ENCODE measurements around the gene MSI2. TPM values are rescaled to one million over a fixed set of nuclear protein-coding genes. Genes with fewer than 3 reads are reported as not detected.

MSI2 gene
- total and polyA plus RNA-seq, 2 donors (not counting 3 experiments of a cell fraction or from before 2014, with no cell fraction given), result 20.9 to 59.3 TPM

- no TSS peak for BruUV-seq (replicated peaks)
- Histone ChIP-seq H3K27ac (ENCODE audit: insufficient read depth, low read depth, low read length) (no peak overlapping the region), H2AFZ (ENCODE audit: low read depth, low read length) (no peak overlapping the region), H3K27me3 (ENCODE audit: control insufficient read depth in 2 of 2, insufficient read depth in 2 of 2, low read length in 2 of 2) (peaks cover 0 to 6% of the 10 kb centered on the region in 2 experiments), H3K9ac (replicated peaks; ENCODE audit: extremely low read depth, insufficient read depth, low read length) (no peak overlapping the region), H3K4me2 (ENCODE audit: insufficient read depth, low read length) (no peak overlapping the region), H3K9me1 (replicated peaks; ENCODE audit: control insufficient read depth, extremely low read depth, insufficient read depth, low read length) (no peaks in the 10 kb centered on the region), H3K4me1 (ENCODE audit: control insufficient read depth, extremely low read depth, insufficient read depth, low read length) (no peaks in the 10 kb centered on the region), H3K9me3 (replicated peaks; ENCODE audit: control insufficient read depth, insufficient read depth, low read length) (no peaks in the 10 kb centered on the region), H4K20me1 (replicated peaks; ENCODE audit: control insufficient read depth, extremely low read depth, insufficient read depth, low read length) (no peaks in the 10 kb centered on the region), H3K79me2 (ENCODE audit: control insufficient read depth, insufficient read depth, low read length) (no peaks in the 10 kb centered on the region), H3K4me3 (replicated peaks in 1 of 3; ENCODE audit: insufficient read depth in 1 of 3, low read depth in 1 of 3, low read length in 3 of 3) (no peak overlapping the region), H3K36me3 (ENCODE audit: control insufficient read depth in 2 of 2, extremely low read depth in 1 of 2, insufficient read depth in 2 of 2, low read length in 2 of 2) (no peaks in the 10 kb centered on the region)
- dilution Hi-C loops (cut with MboI; ENCODE audit: extremely low pct_ligation_motif_present, low sequenced_read_pairs) (no loop called here), intact Hi-C loops (cut with micrococcal nuclease) (no loop called here)
- CTCF ChIA-PET, result interaction anchor here (1.2 kb wide), 1 partner anchor 135 kb away, joined by 3 read pairs; no protein-coding TSS in a partner anchor
- TF ChIP-seq FOS (IDR thresholded peaks at IDR 0.05; ENCODE audit: borderline replicate concordance, insufficient read depth, low read length) (no peak), GATA2 (IDR thresholded peaks at IDR 0.05; ENCODE audit: insufficient read depth, insufficient read length, low read depth, low read length) (no peak), JUN (IDR thresholded peaks at IDR 0.05; ENCODE audit: borderline replicate concordance, insufficient read depth, insufficient read length, low read depth) (no peak), MAX (IDR thresholded peaks at IDR 0.05; ENCODE audit: insufficient read depth, insufficient read length) (no peak), CTCF (IDR thresholded peaks at IDR 0.05; ENCODE audit: extremely low read depth in 1 of 2, insufficient read depth in 1 of 2, low read depth in 1 of 2, low read length in 2 of 2) (no peak), EZH2 (IDR thresholded peaks at IDR 0.05; ENCODE audit: borderline replicate concordance, low read depth, low read length, severe bottlenecking) (no peak), POLR2AphosphoS5 (IDR thresholded peaks at IDR 0.05; ENCODE audit: insufficient read depth, low read depth, low read length) (no peak), MYC (IDR thresholded peaks at IDR 0.05; ENCODE audit: low read depth, low read length) (no peak), POLR2A (IDR thresholded peaks at IDR 0.05; ENCODE audit: low read depth, low read length) (no peak)
- FAIRE-seq, result no peak
- POLR2A ChIA-PET, result no interaction called here
- DNase-seq (ENCODE audit: low read depth, low spot score), result no peak
Measured at GRCh38 chr17:57697891-57698711, 441.8 kb downstream of the MSI2 start.

All from endothelial cell of umbilical vein (primary cell).